GM12878 (cell line): ENCODE results near the gene OPCML. TPM values are rescaled to one million over a fixed set of nuclear protein-coding genes. Genes with fewer than 3 reads are reported as not detected.

Experiments
- ATAC-seq: fragments of 200-7000 bp; cut with Tn5 transposase; 3 replicates; pipeline ENCODE4 v1.9.1; 2020; ENCODE audit warnings: mild to moderate bottlenecking, moderate library complexity
- BruUV-seq: library from RNA; stranded (reverse); fragments of 400-500 nt; replicated peaks from 2 replicates; lab custom pipeline; 2021; lab: Mats Ljungman, UMichigan
- CTCF ChIA-PET: fragments of 300-600 bp; sonication (Branson Sonifier 250); formaldehyde crosslinking; extraction: SDS; loops from one replicate; lab custom pipeline; 2021; ENCODE audit warnings: inconsistent platforms; lab: Yijun Ruan, JAX
- POLR2A ChIA-PET: fragments of 350-600 bp; formaldehyde crosslinking; extraction: SDS; loops from one replicate; lab custom pipeline; 2021; ENCODE audit warnings: inconsistent platforms; lab: Charles Lee
- RAD21 ChIA-PET: fragments of 300-600 bp; sonication (Branson Sonifier 250); formaldehyde crosslinking; loops from one replicate; lab custom pipeline; 2023; ENCODE audit warnings: antibody characterized with exemption; ENCODE audit not compliant: unreplicated experiment; lab: Charles Lee
- SMC1A ChIA-PET: fragments of 300-600 bp; sonication (Branson Sonifier 250); formaldehyde crosslinking; loops from one replicate; lab custom pipeline; 2023; ENCODE audit not compliant: unreplicated experiment, uncharacterized antibody; lab: Charles Lee
- DNase-seq: peaks from one replicate; pipeline ENCODE4 v3.0.0-alpha.2; 2011; ENCODE audit warnings: low read depth, low spot score
- FAIRE-seq: peaks from 3 replicates; lab custom pipeline; 2011; peaks lifted over from hg19 to GRCh38; lab: Jason Lieb, UNC
- H2AFZ ChIP-seq: 2 replicates; pipeline ENCODE4 v1.6.0; 2011; ENCODE audit warnings: low read depth, low read length, control low read depth; ENCODE audit not compliant: control insufficient read depth
- H3K27ac ChIP-seq: 2 replicates; pipeline ENCODE4 v1.5.1; 2011; ENCODE audit warnings: control low read depth; ENCODE audit not compliant: control insufficient read depth, insufficient read depth
- H3K27me3 ChIP-seq, 2 experiments: replicated peaks in 1 of 2; 2 replicates each; pipeline versions ENCODE4 v1.6.0 to v1.6.1; 2011; ENCODE audit warnings: low read length in 1 of 2; ENCODE audit not compliant: control insufficient read depth in 2 of 2, insufficient read depth in 2 of 2
- H3K36me3 ChIP-seq, 2 experiments: 2 replicates each; pipeline ENCODE4 v1.5.1; 2011; ENCODE audit warnings: low read length in 1 of 2; ENCODE audit not compliant: control insufficient read depth in 2 of 2, insufficient read depth in 2 of 2
- H3K4me1 ChIP-seq: 2 replicates; pipeline ENCODE4 v1.6.1; 2011; ENCODE audit warnings: mild to moderate bottlenecking, low read length, moderate library complexity, mixed read lengths; ENCODE audit not compliant: control insufficient read depth, insufficient read depth
- H3K4me2 ChIP-seq: 2 replicates; pipeline ENCODE4 v1.6.0; 2011; ENCODE audit warnings: control low read depth; ENCODE audit not compliant: control insufficient read depth, insufficient read depth
- H3K4me3 ChIP-seq: fragments of 200-600 bp; sonication (generic); 2 replicates; pipeline ENCODE4 v1.5.1; 2016
- H3K79me2 ChIP-seq: 2 replicates; pipeline ENCODE4 v1.6.0; 2011; ENCODE audit warnings: low read length; ENCODE audit not compliant: control insufficient read depth, insufficient read depth
- H3K9ac ChIP-seq: 2 replicates; pipeline ENCODE4 v1.8.0; 2011; ENCODE audit warnings: low read length, control low read depth, mixed read lengths; ENCODE audit not compliant: control insufficient read depth, insufficient read depth
- H3K9me3 ChIP-seq: replicated peaks from 3 replicates; pipeline ENCODE4 v1.5.1; 2011; ENCODE audit warnings: mild to moderate bottlenecking, low read length; ENCODE audit not compliant: control insufficient read depth, insufficient read depth
- H4K20me1 ChIP-seq: 2 replicates; pipeline ENCODE4 v1.6.0; 2011; ENCODE audit not compliant: control insufficient read depth, insufficient read depth
- EGR1 ChIP-seq, 2 experiments: IDR thresholded peaks; 1 replicate in 1 of 2; 2 replicates in 1 of 2; pipeline ENCODE4 v1.6.1; 2011 to 2012; ENCODE audit warnings: low read depth in 2 of 2, low read length in 2 of 2, borderline replicate concordance in 1 of 2, mild to moderate bottlenecking in 1 of 2, moderate library complexity in 1 of 2
- KLF5 ChIP-seq: fragments of 450-650 bp; IDR thresholded peaks from 2 replicates; pipeline ENCODE4 v1.6.1; 2014; ENCODE audit warnings: mild to moderate bottlenecking; ENCODE audit not compliant: partially characterized antibody
- MYB ChIP-seq: fragments of 150-350 bp; IDR thresholded peaks from 2 replicates; pipeline ENCODE4 v1.6.1; 2014; ENCODE audit warnings: mild to moderate bottlenecking, low read depth, low read length, borderline replicate concordance
- POLR2A ChIP-seq: IDR thresholded peaks from 2 replicates; pipeline ENCODE4 v1.6.1; 2011; ENCODE audit warnings: low read depth, mild to moderate bottlenecking, low read length
- TAF1 ChIP-seq: IDR thresholded peaks from 2 replicates; pipeline ENCODE4 v1.6.1; 2011; ENCODE audit warnings: mild to moderate bottlenecking, low read depth, low read length, borderline replicate concordance
- WGBS: methylation state at CpG from one replicate; pipeline ENCODE4 v1.1.6; 2016; ENCODE audit warnings: low lambda C conversion rate; ENCODE audit not compliant: insufficient replicate concordance, insufficient coverage; ENCODE audit errors: missing lambda C conversion rate; 5-methylcytosine and 5-hydroxymethylcytosine counted together
- in situ Hi-C: fragments of 300-500 bp; cut with MboI; formaldehyde crosslinking; loops from 9 replicates; pipeline ENCODE4 v1.14.3; 2018; ENCODE audit warnings: mixed read lengths
- intact Hi-C: fragments of 100-400 bp; cut with micrococcal nuclease; formaldehyde crosslinking; loops from one replicate; pipeline ENCODE4 v1.14.2; 2022; ENCODE audit not compliant: unreplicated experiment
- polyA plus RNA-seq, 11 experiments: library from polyadenylated mRNA; depleted of rRNA in 4 of 11; unstranded in 6 of 11; stranded (reverse) in 5 of 11; fragments of >200 nt; fragmentation: Nextera tagmentation in 4 of 11; fragmentation: Illumina TruSeq in 1 of 11; extraction: Ambion mirVana in 4 of 11; extraction: Trizol in 1 of 11; gene quantifications; 1 replicate in 1 of 11; 2 replicates in 10 of 11; pipeline versions ENCODE4 v1.2.1 to v1.2.3, GENCODE V29; 2011 to 2016; ENCODE audit warnings: inconsistent platforms in 2 of 11, missing spikeins in 2 of 11, low read depth in 1 of 11
- total RNA-seq, 4 experiments: library from RNA; depleted of rRNA in 3 of 4; stranded (reverse); fragments of >200 nt in 3 of 4; fragmentation: Illumina TruSeq in 1 of 4; extraction: Trizol in 1 of 4; gene quantifications; 2 replicates each; pipeline versions ENCODE4 v1.2.1 to v1.2.3, GENCODE V29; 2013 to 2021
- TF ChIP-seq, protein P1 (sequence below): fragments of 450-650 bp; IDR thresholded peaks from 2 replicates; pipeline ENCODE4 v1.6.1; 2017; ENCODE audit warnings: mild to moderate bottlenecking, moderate library complexity
- TF ChIP-seq, protein P2 (sequence below): fragments of 150-350 bp; IDR thresholded peaks from 2 replicates; pipeline ENCODE4 v1.6.1; 2016; ENCODE audit warnings: low read depth, low read length
- TF ChIP-seq, protein P3 (sequence below): fragments of 450-650 bp; formaldehyde crosslinking; IDR thresholded peaks from 2 replicates; pipeline ENCODE4 v1.4.0; 2020; ENCODE audit warnings: mild to moderate bottlenecking, moderate library complexity

The OPCML gene
- total and polyA plus RNA-seq, 10 of the 15 experiments (the other 5 are each of a cell fraction or from before 2014, with no cell fraction given) = 0.84 TPM; not detected in 9

DNA sequence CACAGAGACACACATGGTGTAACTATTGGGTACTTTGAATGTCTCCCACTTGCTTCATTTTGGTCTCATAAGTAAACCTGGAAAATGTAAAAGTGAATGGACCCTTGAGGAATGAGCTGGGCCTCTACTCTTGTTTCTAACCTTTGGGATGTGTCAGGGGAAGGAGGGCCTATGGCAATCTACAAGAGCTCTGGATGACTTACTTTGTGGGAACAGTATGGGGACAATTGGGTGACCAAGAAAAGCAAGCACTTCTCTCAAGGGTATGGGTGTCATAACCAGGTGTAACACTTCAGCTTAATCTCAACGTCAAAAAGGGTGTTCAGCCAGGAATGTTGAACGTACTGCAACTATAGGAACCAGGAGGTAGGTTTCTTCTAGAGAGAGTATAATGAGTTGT lies 144.0 kb downstream of the OPCML start:
- H3K4me1 ChIP-seq = peaks cover 3% of the 10 kb centered on the region; the same call in 1 of the 2 replicates
- POLR2A ChIA-PET = no interaction called here
- no peak overlapping the region for H2AFZ ChIP-seq
- H3K9ac ChIP-seq = no peak overlapping the region
- no peaks in the 10 kb centered on the region for H4K20me1 ChIP-seq
- FAIRE-seq (no peak), DNase-seq (no peak)
- H3K4me3 ChIP-seq = no peak overlapping the region
- intact Hi-C loops = no loop called here
- H3K27ac ChIP-seq = no peak overlapping the region
- no peaks in the 10 kb centered on the region for H3K79me2 ChIP-seq
- no peaks in the 10 kb centered on the region; the same call in 2 of the 3 replicates for H3K9me3 ChIP-seq
- no peaks in the 10 kb centered on the region for H3K27me3 ChIP-seq
- BruUV-seq = no TSS peak
- SMC1A ChIA-PET = interaction anchor here (2.4 kb wide), 1 partner anchor 19 kb away, joined by 5 read pairs; no protein-coding TSS in a partner anchor
- in situ Hi-C loops = no loop called here
- 20% methylated on average over 2 of the region's 2 CpGs for WGBS
- RAD21 ChIA-PET = interaction anchor here (1.1 kb wide), 2 partner anchors 21 to 118 kb away, joined by 3 read pairs; no protein-coding TSS in a partner anchor
- no peak overlapping the region for H3K4me2 ChIP-seq
- CTCF ChIA-PET = interaction anchor here (1.6 kb wide), 1 partner anchor 254 kb away, joined by 3 read pairs; no protein-coding TSS in a partner anchor
- H3K36me3 ChIP-seq = no peaks in the 10 kb centered on the region
- TF ChIP-seq, protein P1, sequence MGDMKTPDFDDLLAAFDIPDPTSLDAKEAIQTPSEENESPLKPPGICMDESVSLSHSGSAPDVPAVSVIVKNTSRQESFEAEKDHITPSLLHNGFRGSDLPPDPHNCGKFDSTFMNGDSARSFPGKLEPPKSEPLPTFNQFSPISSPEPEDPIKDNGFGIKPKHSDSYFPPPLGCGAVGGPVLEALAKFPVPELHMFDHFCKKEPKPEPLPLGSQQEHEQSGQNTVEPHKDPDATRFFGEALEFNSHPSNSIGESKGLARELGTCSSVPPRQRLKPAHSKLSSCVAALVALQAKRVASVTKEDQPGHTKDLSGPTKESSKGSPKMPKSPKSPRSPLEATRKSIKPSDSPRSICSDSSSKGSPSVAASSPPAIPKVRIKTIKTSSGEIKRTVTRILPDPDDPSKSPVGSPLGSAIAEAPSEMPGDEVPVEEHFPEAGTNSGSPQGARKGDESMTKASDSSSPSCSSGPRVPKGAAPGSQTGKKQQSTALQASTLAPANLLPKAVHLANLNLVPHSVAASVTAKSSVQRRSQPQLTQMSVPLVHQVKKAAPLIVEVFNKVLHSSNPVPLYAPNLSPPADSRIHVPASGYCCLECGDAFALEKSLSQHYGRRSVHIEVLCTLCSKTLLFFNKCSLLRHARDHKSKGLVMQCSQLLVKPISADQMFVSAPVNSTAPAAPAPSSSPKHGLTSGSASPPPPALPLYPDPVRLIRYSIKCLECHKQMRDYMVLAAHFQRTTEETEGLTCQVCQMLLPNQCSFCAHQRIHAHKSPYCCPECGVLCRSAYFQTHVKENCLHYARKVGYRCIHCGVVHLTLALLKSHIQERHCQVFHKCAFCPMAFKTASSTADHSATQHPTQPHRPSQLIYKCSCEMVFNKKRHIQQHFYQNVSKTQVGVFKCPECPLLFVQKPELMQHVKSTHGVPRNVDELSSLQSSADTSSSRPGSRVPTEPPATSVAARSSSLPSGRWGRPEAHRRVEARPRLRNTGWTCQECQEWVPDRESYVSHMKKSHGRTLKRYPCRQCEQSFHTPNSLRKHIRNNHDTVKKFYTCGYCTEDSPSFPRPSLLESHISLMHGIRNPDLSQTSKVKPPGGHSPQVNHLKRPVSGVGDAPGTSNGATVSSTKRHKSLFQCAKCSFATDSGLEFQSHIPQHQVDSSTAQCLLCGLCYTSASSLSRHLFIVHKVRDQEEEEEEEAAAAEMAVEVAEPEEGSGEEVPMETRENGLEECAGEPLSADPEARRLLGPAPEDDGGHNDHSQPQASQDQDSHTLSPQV = no peak
- TF ChIP-seq KLF5 = no peak
- TF ChIP-seq, protein P2, sequence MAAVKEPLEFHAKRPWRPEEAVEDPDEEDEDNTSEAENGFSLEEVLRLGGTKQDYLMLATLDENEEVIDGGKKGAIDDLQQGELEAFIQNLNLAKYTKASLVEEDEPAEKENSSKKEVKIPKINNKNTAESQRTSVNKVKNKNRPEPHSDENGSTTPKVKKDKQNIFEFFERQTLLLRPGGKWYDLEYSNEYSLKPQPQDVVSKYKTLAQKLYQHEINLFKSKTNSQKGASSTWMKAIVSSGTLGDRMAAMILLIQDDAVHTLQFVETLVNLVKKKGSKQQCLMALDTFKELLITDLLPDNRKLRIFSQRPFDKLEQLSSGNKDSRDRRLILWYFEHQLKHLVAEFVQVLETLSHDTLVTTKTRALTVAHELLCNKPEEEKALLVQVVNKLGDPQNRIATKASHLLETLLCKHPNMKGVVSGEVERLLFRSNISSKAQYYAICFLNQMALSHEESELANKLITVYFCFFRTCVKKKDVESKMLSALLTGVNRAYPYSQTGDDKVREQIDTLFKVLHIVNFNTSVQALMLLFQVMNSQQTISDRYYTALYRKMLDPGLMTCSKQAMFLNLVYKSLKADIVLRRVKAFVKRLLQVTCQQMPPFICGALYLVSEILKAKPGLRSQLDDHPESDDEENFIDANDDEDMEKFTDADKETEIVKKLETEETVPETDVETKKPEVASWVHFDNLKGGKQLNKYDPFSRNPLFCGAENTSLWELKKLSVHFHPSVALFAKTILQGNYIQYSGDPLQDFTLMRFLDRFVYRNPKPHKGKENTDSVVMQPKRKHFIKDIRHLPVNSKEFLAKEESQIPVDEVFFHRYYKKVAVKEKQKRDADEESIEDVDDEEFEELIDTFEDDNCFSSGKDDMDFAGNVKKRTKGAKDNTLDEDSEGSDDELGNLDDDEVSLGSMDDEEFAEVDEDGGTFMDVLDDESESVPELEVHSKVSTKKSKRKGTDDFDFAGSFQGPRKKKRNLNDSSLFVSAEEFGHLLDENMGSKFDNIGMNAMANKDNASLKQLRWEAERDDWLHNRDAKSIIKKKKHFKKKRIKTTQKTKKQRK = no peak
- no peak for TF ChIP-seq TAF1
- no peak for TF ChIP-seq EGR1 (IDR thresholded peaks at IDR 0.05; ENCODE audit: borderline replicate concordance in 1 of 2, low read depth in 2 of 2, low read length in 2 of 2)
- TF ChIP-seq, protein P3, sequence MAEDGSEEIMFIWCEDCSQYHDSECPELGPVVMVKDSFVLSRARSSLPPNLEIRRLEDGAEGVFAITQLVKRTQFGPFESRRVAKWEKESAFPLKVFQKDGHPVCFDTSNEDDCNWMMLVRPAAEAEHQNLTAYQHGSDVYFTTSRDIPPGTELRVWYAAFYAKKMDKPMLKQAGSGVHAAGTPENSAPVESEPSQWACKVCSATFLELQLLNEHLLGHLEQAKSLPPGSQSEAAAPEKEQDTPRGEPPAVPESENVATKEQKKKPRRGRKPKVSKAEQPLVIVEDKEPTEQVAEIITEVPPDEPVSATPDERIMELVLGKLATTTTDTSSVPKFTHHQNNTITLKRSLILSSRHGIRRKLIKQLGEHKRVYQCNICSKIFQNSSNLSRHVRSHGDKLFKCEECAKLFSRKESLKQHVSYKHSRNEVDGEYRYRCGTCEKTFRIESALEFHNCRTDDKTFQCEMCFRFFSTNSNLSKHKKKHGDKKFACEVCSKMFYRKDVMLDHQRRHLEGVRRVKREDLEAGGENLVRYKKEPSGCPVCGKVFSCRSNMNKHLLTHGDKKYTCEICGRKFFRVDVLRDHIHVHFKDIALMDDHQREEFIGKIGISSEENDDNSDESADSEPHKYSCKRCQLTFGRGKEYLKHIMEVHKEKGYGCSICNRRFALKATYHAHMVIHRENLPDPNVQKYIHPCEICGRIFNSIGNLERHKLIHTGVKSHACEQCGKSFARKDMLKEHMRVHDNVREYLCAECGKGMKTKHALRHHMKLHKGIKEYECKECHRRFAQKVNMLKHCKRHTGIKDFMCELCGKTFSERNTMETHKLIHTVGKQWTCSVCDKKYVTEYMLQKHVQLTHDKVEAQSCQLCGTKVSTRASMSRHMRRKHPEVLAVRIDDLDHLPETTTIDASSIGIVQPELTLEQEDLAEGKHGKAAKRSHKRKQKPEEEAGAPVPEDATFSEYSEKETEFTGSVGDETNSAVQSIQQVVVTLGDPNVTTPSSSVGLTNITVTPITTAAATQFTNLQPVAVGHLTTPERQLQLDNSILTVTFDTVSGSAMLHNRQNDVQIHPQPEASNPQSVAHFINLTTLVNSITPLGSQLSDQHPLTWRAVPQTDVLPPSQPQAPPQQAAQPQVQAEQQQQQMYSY = no peak
- no peak for TF ChIP-seq MYB
- no peak for TF ChIP-seq POLR2A
- TF ChIP-seq, all 136 proteins: peak for 0
- ATAC-seq = no peak
